PC-3 (cell line): ENCODE results near the gene PCYT2.
A peak's percentile ranks its signal among the peaks of the same experiment; 100 is the strongest.

ENCODE experiments used
- EZH2 ChIP-seq: fragments of 300-600 bp; sonication (generic); IDR thresholded peaks from one replicate; pipeline ENCODE4 v1.6.1; 2017; ENCODE audit warnings: antibody characterized with exemption, mild to moderate bottlenecking, low read length; ENCODE audit not compliant: unreplicated experiment
- EZH2phosphoT487 ChIP-seq: fragments of 300-600 bp; sonication (generic); IDR thresholded peaks from 2 replicates; pipeline ENCODE4 v1.6.1; 2018; ENCODE audit warnings: mild to moderate bottlenecking, antibody characterized with exemption, low read length, borderline replicate concordance
- TF ChIP-seq, protein P1 (sequence below): fragments of 300-600 bp; sonication (generic); conservative IDR thresholded peaks from 2 replicates; pipeline ENCODE4 v1.5.1; 2017; ENCODE audit warnings: antibody characterized with exemption, low read depth, mild to moderate bottlenecking, low read length

DNA sequence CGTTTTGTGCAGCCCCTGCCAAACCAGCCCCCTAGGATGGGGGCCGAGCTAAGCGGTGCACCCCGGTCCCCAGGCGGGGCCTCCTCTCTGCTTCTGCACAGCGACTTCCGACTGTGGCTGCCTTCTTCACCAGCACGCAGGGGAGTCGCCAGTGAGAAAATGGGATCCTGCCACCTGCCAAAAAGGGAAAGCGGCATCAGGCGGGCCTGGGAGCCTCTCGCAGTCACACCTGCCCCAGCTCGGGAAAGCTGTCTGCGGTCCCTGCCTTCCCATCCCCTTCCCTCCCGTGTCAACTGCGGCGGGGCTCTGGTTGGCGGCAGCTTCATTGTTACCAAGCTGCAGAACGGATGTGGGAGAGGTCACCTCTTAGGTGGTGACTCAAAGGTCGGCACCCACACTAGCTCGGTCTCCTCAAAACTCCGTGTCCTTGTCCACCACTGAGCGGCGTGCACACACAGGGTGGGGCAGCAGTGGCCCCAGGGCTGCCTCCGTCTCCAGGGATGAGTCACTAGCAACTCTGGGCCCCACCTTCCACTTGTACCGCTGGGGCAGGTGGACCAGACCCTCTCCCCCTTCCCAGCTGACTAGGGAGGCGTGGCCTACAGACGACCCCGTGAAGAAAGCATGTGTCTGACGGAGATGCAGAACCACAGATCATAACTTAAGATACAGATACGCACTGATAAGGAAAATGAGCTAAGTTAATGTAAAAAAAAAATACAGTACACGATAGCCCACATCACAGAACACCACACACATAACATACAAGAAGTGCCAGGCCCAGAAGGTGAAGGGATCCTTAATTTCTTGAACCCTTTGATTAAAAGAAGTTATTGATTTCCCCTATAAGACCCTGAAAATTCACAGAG, 1.5 kb upstream of the PCYT2 start:
- TF ChIP-seq, protein P1, sequence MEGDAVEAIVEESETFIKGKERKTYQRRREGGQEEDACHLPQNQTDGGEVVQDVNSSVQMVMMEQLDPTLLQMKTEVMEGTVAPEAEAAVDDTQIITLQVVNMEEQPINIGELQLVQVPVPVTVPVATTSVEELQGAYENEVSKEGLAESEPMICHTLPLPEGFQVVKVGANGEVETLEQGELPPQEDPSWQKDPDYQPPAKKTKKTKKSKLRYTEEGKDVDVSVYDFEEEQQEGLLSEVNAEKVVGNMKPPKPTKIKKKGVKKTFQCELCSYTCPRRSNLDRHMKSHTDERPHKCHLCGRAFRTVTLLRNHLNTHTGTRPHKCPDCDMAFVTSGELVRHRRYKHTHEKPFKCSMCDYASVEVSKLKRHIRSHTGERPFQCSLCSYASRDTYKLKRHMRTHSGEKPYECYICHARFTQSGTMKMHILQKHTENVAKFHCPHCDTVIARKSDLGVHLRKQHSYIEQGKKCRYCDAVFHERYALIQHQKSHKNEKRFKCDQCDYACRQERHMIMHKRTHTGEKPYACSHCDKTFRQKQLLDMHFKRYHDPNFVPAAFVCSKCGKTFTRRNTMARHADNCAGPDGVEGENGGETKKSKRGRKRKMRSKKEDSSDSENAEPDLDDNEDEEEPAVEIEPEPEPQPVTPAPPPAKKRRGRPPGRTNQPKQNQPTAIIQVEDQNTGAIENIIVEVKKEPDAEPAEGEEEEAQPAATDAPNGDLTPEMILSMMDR: peak; percentile 37; the same call in 1 of the 2 replicates
- no peak for TF ChIP-seq EZH2
- TF ChIP-seq EZH2phosphoT487: no peak
